IPS DF 19.7 (cell line): ENCODE data around the gene FBXO44.

Experiments used
- DNase-seq: peaks from one replicate; pipeline ENCODE4 v3.0.0-alpha.2; 2013; ENCODE audit warnings: low read depth, low spot score

FBXO44 gene

GRCh38 chr1:11690397-11691301 lies 36.0 kb downstream of the FBXO44 start:
- DNase-seq, result no peak

- no peak for DNase-seq
These were observed 36.7 kb downstream of the FBXO44 start, which contains the start of gene DRAXIN for GRCh38 chr1:11691302-11691914. Gene DRAXIN, plus strand, starts transcription at chr1:11691710. Its CDS starts 14,549 bp downstream, at chr1:11706259.

- DNase-seq, result no peak
These were observed 37.4 kb downstream of the FBXO44 start for GRCh38 chr1:11691928-11692711.

GRCh38 chr1:11693024-11693590 lies 38.4 kb downstream of the FBXO44 start:
- no peak for DNase-seq

GRCh38 chr1:11693917-11694316 lies 39.2 kb downstream of the FBXO44 start:
- DNase-seq, result no peak

GRCh38 chr1:11695861-11696260 lies 41.2 kb downstream of the FBXO44 start:
- no peak for DNase-seq

GRCh38 chr1:11697188-11697892 lies 42.7 kb downstream of the FBXO44 start:
- DNase-seq, result no peak

GRCh38 chr1:11697893-11698210 lies 43.2 kb downstream of the FBXO44 start:
- DNase-seq, result no peak

- DNase-seq, result no peak
These were observed 46.2 kb downstream of the FBXO44 start for GRCh38 chr1:11700601-11701467.

- no peak for DNase-seq
These were observed 46.9 kb downstream of the FBXO44 start for GRCh38 chr1:11701551-11701961.

GRCh38 chr1:11701981-11702803 lies 47.5 kb downstream of the FBXO44 start:
- DNase-seq, result no peak

GRCh38 chr1:11703357-11704193 lies 48.9 kb downstream of the FBXO44 start:
- DNase-seq, result no peak

- no peak for DNase-seq
These were observed 49.5 kb downstream of the FBXO44 start for GRCh38 chr1:11704194-11704529.

- DNase-seq, result no peak
These were observed 50.2 kb downstream of the FBXO44 start for GRCh38 chr1:11704691-11705475.

GRCh38 chr1:11705596-11705995 lies 50.9 kb downstream of the FBXO44 start:
- DNase-seq, result no peak

GRCh38 chr1:11706292-11706691 lies 51.6 kb downstream of the FBXO44 start:
- no peak for DNase-seq

GRCh38 chr1:11707621-11708276 lies 53.1 kb downstream of the FBXO44 start:
- no peak for DNase-seq
